ENCODE results near the gene SLC9A6. TPM values are rescaled to one million over a fixed set of nuclear protein-coding genes. Genes with fewer than 3 reads are reported as not detected.

SLC9A6 gene
- total RNA-seq, 1 donor, result 21.0 TPM

DNA sequence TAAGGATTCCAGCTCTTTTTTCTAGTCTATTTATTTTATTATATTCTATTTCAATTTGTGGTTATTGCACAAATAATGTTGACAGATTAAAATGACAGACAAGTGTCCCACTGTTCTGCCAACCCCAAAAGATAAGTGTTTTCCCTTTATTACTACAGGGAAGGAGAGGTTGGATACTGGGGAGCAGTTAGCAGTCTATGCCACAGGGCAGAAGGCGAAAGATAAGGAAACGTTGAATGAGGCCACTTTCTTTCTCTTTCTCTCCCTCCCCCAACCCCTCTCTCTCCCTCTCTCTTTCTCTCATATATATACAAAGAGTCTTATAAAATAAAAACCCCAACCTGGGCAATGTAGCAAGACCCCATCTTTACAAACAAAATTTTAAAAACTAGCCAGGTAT is 31.6 kb downstream of the SLC9A6 start:
- Histone ChIP-seq H3K27me3 (ENCODE audit: insufficient read depth, low read length) (no peaks in the 10 kb centered on the region), H3K27ac (ENCODE audit: low read depth, low read length) (no peak overlapping the region), H3K36me3 (ENCODE audit: insufficient read depth, low read length) (no peaks in the 10 kb centered on the region), H3K4me3 (ENCODE audit: insufficient read depth, low read length) (no peak overlapping the region), H3K79me2 (ENCODE audit: insufficient read depth, low read length) (no peaks in the 10 kb centered on the region), H3K4me1 (ENCODE audit: insufficient read depth, low read length) (no peaks in the 10 kb centered on the region), H4K20me1 (ENCODE audit: insufficient read depth, low read length) (no peaks in the 10 kb centered on the region), H3K9me3 (ENCODE audit: low read depth, low read length) (no peaks in the 10 kb centered on the region), H3K4me2 (ENCODE audit: insufficient read depth, low read length) (no peak overlapping the region), H2AFZ (ENCODE audit: low read length) (no peak overlapping the region)
- TF ChIP-seq, protein P1, sequence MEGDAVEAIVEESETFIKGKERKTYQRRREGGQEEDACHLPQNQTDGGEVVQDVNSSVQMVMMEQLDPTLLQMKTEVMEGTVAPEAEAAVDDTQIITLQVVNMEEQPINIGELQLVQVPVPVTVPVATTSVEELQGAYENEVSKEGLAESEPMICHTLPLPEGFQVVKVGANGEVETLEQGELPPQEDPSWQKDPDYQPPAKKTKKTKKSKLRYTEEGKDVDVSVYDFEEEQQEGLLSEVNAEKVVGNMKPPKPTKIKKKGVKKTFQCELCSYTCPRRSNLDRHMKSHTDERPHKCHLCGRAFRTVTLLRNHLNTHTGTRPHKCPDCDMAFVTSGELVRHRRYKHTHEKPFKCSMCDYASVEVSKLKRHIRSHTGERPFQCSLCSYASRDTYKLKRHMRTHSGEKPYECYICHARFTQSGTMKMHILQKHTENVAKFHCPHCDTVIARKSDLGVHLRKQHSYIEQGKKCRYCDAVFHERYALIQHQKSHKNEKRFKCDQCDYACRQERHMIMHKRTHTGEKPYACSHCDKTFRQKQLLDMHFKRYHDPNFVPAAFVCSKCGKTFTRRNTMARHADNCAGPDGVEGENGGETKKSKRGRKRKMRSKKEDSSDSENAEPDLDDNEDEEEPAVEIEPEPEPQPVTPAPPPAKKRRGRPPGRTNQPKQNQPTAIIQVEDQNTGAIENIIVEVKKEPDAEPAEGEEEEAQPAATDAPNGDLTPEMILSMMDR (IDR thresholded peaks at IDR 0.05; ENCODE audit: extremely low read depth, low read depth, low read length), result no peak
- DNase-seq (ENCODE audit: insufficient read length, low spot score, missing footprints), result no peak

DNA sequence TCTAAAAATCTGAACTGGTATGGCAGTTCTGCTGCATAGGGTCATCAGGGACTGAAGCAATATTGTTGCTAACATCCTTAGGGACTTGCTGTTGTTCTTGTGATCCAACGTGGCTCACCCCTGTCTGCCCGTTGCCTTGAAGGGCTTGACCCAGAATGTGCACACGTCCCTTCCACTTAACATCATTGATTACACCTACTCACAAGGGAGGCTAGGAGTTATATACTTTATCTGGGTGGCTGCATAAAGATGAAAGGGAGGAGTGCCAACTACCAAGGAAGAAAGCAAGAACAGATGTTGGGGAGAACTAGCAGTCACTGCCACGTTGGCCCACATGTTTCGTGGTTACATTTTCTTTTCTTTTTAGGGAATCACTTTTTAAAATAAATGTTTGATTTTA is 34.0 kb downstream of the SLC9A6 start:
- no peak for DNase-seq (ENCODE audit: insufficient read length, low spot score, missing footprints)
- H3K4me3 ChIP-seq (ENCODE audit: insufficient read depth, low read length), result no peak overlapping the region
- no peaks in the 10 kb centered on the region for H3K36me3 ChIP-seq (ENCODE audit: insufficient read depth, low read length)
- H3K27me3 ChIP-seq (ENCODE audit: insufficient read depth, low read length), result no peaks in the 10 kb centered on the region
- TF ChIP-seq, protein P1 (IDR thresholded peaks at IDR 0.05; ENCODE audit: extremely low read depth, low read depth, low read length), result no peak
- no peak overlapping the region for H2AFZ ChIP-seq (ENCODE audit: low read length)
- H3K4me1 ChIP-seq (ENCODE audit: insufficient read depth, low read length), result no peaks in the 10 kb centered on the region
- H3K79me2 ChIP-seq (ENCODE audit: insufficient read depth, low read length), result no peaks in the 10 kb centered on the region
- no peaks in the 10 kb centered on the region for H3K9me3 ChIP-seq (ENCODE audit: low read depth, low read length)
- no peaks in the 10 kb centered on the region for H4K20me1 ChIP-seq (ENCODE audit: insufficient read depth, low read length)
- no peak overlapping the region for H3K4me2 ChIP-seq (ENCODE audit: insufficient read depth, low read length)
- H3K27ac ChIP-seq (ENCODE audit: low read depth, low read length), result no peak overlapping the region

DNA sequence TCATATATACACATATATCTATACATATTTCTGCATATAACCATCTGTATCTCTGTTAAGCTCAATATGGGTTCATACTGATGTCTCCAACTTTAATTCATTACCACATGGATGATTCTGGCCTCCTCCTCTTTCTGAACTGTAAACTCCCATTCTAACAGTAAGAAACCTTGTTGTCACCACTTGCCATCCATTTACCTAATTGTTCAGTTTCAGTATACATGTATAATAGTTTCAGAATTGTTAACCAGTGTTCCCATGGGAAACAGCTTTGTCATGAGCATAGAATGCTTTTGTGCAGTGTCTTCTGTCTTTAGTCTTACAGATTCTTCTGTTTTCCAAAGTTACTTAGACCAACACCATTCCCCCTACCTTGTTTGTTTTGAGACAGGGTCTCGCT is 35.9 kb downstream of the SLC9A6 start:
- no peaks in the 10 kb centered on the region for H3K4me1 ChIP-seq (ENCODE audit: insufficient read depth, low read length)
- no peaks in the 10 kb centered on the region for H4K20me1 ChIP-seq (ENCODE audit: insufficient read depth, low read length)
- TF ChIP-seq, protein P1 (IDR thresholded peaks at IDR 0.05; ENCODE audit: extremely low read depth, low read depth, low read length), result no peak
- no peaks in the 10 kb centered on the region for H3K27me3 ChIP-seq (ENCODE audit: insufficient read depth, low read length)
- no peaks in the 10 kb centered on the region for H3K9me3 ChIP-seq (ENCODE audit: low read depth, low read length)
- no peak for DNase-seq (ENCODE audit: insufficient read length, low spot score, missing footprints)
- no peak overlapping the region for H3K4me3 ChIP-seq (ENCODE audit: insufficient read depth, low read length)
- H3K4me2 ChIP-seq (ENCODE audit: insufficient read depth, low read length), result no peak overlapping the region
- no peak overlapping the region for H3K27ac ChIP-seq (ENCODE audit: low read depth, low read length)
- H3K36me3 ChIP-seq (ENCODE audit: insufficient read depth, low read length), result no peaks in the 10 kb centered on the region
- no peak overlapping the region for H2AFZ ChIP-seq (ENCODE audit: low read length)
- H3K79me2 ChIP-seq (ENCODE audit: insufficient read depth, low read length), result no peaks in the 10 kb centered on the region

DNA sequence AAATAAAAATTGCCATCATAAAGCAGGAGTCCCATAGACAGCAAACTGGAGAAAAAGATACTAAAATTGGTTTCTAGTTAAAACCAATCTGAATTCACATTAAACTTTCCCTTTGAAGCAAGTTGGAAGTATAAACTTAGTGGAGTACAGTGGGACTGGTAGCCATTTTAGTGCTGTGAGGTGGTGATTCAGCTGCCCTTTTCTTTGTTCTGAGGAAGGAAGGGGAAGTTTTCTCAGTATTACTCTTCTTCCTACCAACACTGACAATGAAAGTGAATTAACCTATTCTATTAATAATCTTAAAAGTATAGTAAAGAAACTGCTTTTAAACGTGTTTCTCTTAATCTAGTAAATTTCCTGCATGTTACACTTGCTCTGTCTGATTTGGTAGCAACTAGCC is 36.7 kb downstream of the SLC9A6 start:
- Histone ChIP-seq H3K9me3 (ENCODE audit: low read depth, low read length) (no peaks in the 10 kb centered on the region), H3K27ac (ENCODE audit: low read depth, low read length) (no peak overlapping the region), H3K4me1 (ENCODE audit: insufficient read depth, low read length) (no peaks in the 10 kb centered on the region), H2AFZ (ENCODE audit: low read length) (no peak overlapping the region), H4K20me1 (ENCODE audit: insufficient read depth, low read length) (no peaks in the 10 kb centered on the region), H3K4me2 (ENCODE audit: insufficient read depth, low read length) (no peak overlapping the region), H3K27me3 (ENCODE audit: insufficient read depth, low read length) (no peaks in the 10 kb centered on the region), H3K79me2 (ENCODE audit: insufficient read depth, low read length) (no peaks in the 10 kb centered on the region), H3K36me3 (ENCODE audit: insufficient read depth, low read length) (no peaks in the 10 kb centered on the region), H3K4me3 (ENCODE audit: insufficient read depth, low read length) (no peak overlapping the region)
- no peak for DNase-seq (ENCODE audit: insufficient read length, low spot score, missing footprints)
- TF ChIP-seq, protein P1 (IDR thresholded peaks at IDR 0.05; ENCODE audit: extremely low read depth, low read depth, low read length), result no peak

Data from osteoblast (primary cell).